GM18951 (cell line): Measurements from ENCODE around the gene SMIM36.
"Not testable (repeated sequence)": the region's sequence is repeated elsewhere in the genome, so short reads cannot be mapped to it uniquely, and the experiment has no call there.

Source experiments
- POLR2A ChIP-seq: IDR thresholded peaks from 4 replicates; pipeline ENCODE4 v1.6.1; 2011; ENCODE audit warnings: mild to moderate bottlenecking; ENCODE audit not compliant: insufficient read length, insufficient read depth; ENCODE audit errors: extremely low read depth
- in situ Hi-C: fragments of 300-500 bp; cut with MboI; formaldehyde crosslinking; loops from one replicate; pipeline ENCODE4 v1.12.0; 2022; ENCODE audit warnings: low sequenced_read_pairs, mixed read lengths, inconsistent platforms; ENCODE audit not compliant: unreplicated experiment

SMIM36 gene

GRCh38 chr17:55443904-55444303 lies 67.3 kb downstream of the SMIM36 start:
- in situ Hi-C loops: no loop called here
- TF ChIP-seq POLR2A: no peak

GRCh38 chr17:55442953-55443683 lies 68.1 kb downstream of the SMIM36 start:
- in situ Hi-C loops: no loop called here

GRCh38 chr17:55442462-55442861 lies 68.8 kb downstream of the SMIM36 start:
- in situ Hi-C loops: no loop called here
- TF ChIP-seq POLR2A: no peak

More at GRCh38 chr17:55442953-55443683, 68.1 kb downstream of the SMIM36 start:
- no peak for TF ChIP-seq POLR2A

GRCh38 chr17:55441544-55441943 lies 69.7 kb downstream of the SMIM36 start:
- in situ Hi-C loops: no loop called here
- no peak for TF ChIP-seq POLR2A

GRCh38 chr17:55440391-55440790 lies 70.9 kb downstream of the SMIM36 start:
- TF ChIP-seq POLR2A: no peak
- in situ Hi-C loops: no loop called here

GRCh38 chr17:55437159-55437605 lies 74.1 kb downstream of the SMIM36 start:
- in situ Hi-C loops: no loop called here
- TF ChIP-seq POLR2A: no peak

GRCh38 chr17:55436224-55437158 lies 74.8 kb downstream of the SMIM36 start:
- no peak for TF ChIP-seq POLR2A
- in situ Hi-C loops: no loop called here

GRCh38 chr17:55435408-55435807 lies 75.8 kb downstream of the SMIM36 start:
- TF ChIP-seq POLR2A: no peak
- in situ Hi-C loops: no loop called here

GRCh38 chr17:55434721-55435120 lies 76.5 kb downstream of the SMIM36 start:
- TF ChIP-seq POLR2A: no peak
- in situ Hi-C loops: no loop called here

GRCh38 chr17:55433629-55434422 lies 77.4 kb downstream of the SMIM36 start:
- in situ Hi-C loops: no loop called here
- TF ChIP-seq POLR2A: no peak

GRCh38 chr17:55433029-55433628 lies 78.1 kb downstream of the SMIM36 start:
- no peak for TF ChIP-seq POLR2A
- in situ Hi-C loops: no loop called here

GRCh38 chr17:55432358-55433028 lies 78.8 kb downstream of the SMIM36 start:
- in situ Hi-C loops: no loop called here
- no peak for TF ChIP-seq POLR2A

- in situ Hi-C loops: not testable (repeated sequence)
Measured at GRCh38 chr17:55431914-55432313, 79.3 kb downstream of the SMIM36 start.
